Rectal smooth muscle tissue (tissue), 1 donor: ENCODE measurements around the gene PLEKHA6.

Experiments
- H3K27ac ChIP-seq: one replicate; pipeline ENCODE4 v1.7.0; 2013; ENCODE audit warnings: low read depth, low read length, inconsistent platforms
- H3K27me3 ChIP-seq: one replicate; pipeline ENCODE4 v1.7.0; 2013; ENCODE audit warnings: low read length; ENCODE audit not compliant: control insufficient read depth, insufficient read depth
- H3K36me3 ChIP-seq: one replicate; pipeline ENCODE4 v1.7.0; 2013; ENCODE audit warnings: low read length; ENCODE audit not compliant: control insufficient read depth, insufficient read depth
- H3K4me1 ChIP-seq: one replicate; pipeline ENCODE4 v1.7.0; 2013; ENCODE audit warnings: low read length; ENCODE audit not compliant: control insufficient read depth, insufficient read depth
- H3K4me3 ChIP-seq: one replicate; pipeline ENCODE4 v1.7.0; 2013; ENCODE audit warnings: low read length
- H3K9ac ChIP-seq: one replicate; pipeline ENCODE4 v1.7.0; 2013; ENCODE audit warnings: low read length

Gene PLEKHA6

DNA sequence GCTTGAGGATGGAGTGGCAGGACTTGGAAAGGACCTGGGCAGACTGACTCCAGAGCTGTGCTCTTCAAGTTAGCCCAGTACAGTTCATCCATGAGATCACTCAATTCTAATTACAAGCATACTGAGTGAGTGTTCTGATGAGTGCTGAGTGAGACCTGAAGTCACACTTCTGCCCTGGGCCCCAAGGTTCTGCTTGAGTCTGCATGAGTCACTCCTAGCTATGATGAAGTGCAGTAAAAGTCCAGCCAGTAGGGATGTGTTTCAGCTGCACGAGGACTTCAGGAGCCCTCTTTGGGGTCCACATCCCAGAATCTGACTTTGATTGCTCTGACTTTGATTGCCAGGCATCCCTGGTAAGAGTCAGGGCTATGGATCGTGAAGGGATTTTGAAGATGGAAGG lies 35.8 kb downstream of the PLEKHA6 start:
- no peaks in the 10 kb centered on the region for H3K4me1 ChIP-seq
- H3K27ac ChIP-seq = no peak overlapping the region
- no peak overlapping the region for H3K9ac ChIP-seq
- H3K36me3 ChIP-seq = no peaks in the 10 kb centered on the region
- no peak overlapping the region for H3K4me3 ChIP-seq
- H3K27me3 ChIP-seq = peaks cover 4% of the 10 kb centered on the region

DNA sequence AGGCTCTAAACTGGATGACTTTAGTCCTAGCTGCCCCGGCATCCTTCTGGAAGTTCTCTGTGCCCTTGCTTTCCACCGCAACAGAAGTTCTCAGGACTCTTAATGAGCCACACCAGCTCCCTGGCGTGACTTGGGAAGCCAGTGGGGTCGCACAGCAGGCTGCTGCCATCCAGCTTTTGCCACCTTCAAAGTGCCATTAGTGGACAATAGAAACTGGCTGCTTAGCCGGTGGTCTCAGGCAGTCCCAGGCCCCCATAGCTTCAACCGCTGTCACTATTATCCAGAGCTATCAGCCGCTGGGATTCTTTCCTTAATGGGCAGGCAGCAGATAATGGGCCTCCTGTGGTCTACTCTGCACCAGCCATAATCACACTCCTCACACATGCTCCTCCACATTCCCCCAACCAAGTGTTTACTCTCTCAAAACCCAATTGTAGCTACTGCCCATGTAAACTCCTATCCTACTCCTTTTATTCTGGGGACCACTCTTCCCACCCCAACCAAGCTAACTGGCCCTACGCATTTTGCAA lies 37.3 kb downstream of the PLEKHA6 start:
- Histone ChIP-seq H3K4me3 (no peak overlapping the region), H3K9ac (no peak overlapping the region), H3K27ac (no peak overlapping the region), H3K36me3 (no peaks in the 10 kb centered on the region), H3K4me1 (no peaks in the 10 kb centered on the region), H3K27me3 (peaks cover 4% of the 10 kb centered on the region)

DNA sequence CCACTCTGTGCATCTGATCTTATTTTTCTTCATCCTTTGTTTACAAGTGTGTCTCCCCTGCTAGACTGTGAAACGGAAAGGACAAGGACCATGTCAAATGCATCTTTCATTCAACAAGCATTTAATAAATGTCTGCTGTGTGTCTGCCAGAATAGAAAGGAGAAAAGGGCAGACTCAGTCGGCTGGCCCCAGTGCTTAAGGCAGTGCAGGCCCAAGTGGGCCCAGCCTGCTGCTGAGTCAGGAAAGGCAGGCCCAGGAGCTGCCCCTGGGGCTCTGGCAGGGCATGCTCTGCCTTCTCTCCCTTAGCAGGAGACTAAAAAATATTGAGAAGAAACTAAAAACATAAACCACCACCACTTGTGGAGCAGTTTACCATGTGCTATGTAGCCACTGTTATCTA lies 38.1 kb downstream of the PLEKHA6 start:
- Histone ChIP-seq H3K9ac (no peak overlapping the region), H3K36me3 (no peaks in the 10 kb centered on the region), H3K27me3 (peaks cover 4% of the 10 kb centered on the region), H3K4me3 (no peak overlapping the region), H3K4me1 (no peaks in the 10 kb centered on the region), H3K27ac (no peak overlapping the region)

DNA sequence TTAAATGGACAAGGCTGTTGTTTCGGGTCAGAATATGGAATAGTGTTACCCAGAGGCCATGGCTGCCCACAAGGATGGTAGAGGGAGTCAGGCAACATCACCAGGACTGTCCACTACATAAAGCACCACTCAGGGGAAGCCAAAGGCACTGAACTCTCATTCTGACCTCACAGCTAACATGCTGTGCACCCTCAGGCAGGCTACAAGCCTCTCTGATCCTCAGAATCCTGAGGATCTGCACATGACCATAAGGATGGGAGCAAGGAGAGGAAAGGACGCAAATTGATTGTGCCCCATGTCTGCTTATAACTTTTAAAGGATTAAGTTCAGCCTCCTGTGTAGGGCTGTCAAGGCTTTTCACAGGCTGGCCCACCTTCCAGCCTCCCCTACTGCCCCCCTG lies 38.7 kb downstream of the PLEKHA6 start:
- H3K27ac ChIP-seq = no peak overlapping the region
- peaks cover 4% of the 10 kb centered on the region for H3K27me3 ChIP-seq
- no peak overlapping the region for H3K9ac ChIP-seq

DNA sequence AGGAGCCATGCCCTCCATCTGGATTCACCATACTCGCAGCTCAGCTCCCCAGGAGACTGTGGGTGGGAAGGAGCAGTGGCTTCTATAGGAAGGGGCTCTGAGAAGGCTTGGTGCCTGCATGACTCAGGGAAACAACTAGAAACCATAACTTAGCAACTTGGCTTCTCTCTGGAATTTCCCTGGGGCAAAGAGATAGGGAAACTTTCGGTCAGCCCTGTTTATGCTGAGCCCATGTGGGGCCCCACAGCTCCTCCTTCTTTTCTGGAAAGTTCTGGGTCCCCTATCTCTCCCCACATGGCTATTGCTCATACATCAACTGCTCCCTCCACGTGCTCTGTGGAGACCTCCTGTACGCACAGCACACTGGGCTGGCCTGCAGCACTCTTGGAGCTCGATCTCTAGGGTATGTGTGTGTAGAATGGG lies 39.3 kb downstream of the PLEKHA6 start:
- Histone ChIP-seq H3K4me3 (no peak overlapping the region), H3K4me1 (no peaks in the 10 kb centered on the region), H3K36me3 (no peaks in the 10 kb centered on the region), H3K27me3 (peaks cover 4% of the 10 kb centered on the region), H3K27ac (no peak overlapping the region), H3K9ac (no peak overlapping the region)

More for the DNA sequence above, 38.7 kb downstream of the PLEKHA6 start:
- no peak overlapping the region for H3K4me3 ChIP-seq
- no peaks in the 10 kb centered on the region for H3K4me1 ChIP-seq
- H3K36me3 ChIP-seq = no peaks in the 10 kb centered on the region

DNA sequence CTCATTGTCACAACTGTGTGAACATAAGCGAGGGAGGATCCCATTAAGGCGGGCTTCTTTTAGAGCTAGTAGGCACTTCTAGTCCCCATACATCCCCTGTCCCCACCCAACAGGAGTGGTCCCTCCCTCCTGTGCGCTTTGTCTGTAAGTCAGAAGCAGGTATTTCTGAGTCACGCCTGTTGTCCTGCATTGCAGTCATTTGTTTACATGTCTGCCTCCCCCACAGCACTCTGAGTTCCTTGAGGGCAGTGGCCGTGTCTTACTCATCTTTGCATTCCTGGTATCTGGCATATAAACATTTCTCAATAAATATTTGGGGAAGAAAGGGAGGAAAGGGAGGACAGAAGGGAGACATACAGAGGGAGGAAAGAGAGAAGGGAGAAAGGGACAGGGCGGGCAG lies 40.3 kb downstream of the PLEKHA6 start:
- Histone ChIP-seq H3K27ac (no peak overlapping the region), H3K4me3 (no peak overlapping the region)

DNA sequence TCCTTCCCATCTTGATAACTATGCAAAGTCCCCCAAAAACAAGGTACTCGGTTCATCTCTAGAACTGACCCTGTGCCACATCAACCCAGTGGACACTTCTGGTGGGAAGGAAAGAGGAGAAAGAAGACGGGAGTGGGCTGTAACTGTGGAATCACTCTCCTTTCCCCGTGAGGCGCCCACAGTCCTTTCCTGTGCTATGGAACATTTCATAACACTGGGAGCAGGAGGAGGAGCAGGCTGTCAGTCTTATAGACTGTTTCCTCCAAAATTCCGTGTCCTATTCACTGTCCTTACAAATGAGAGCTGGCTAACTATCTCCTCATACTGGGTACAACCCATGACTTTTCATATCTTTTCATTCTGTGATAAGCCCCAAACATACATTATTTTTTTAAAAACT lies 40.7 kb downstream of the PLEKHA6 start:
- Histone ChIP-seq H3K4me3 (no peak overlapping the region), H3K27me3 (peaks cover 4% of the 10 kb centered on the region), H3K4me1 (no peaks in the 10 kb centered on the region), H3K9ac (no peak overlapping the region), H3K36me3 (no peaks in the 10 kb centered on the region), H3K27ac (no peak overlapping the region)

More for the DNA sequence above, 40.3 kb downstream of the PLEKHA6 start:
- Histone ChIP-seq H3K36me3 (no peaks in the 10 kb centered on the region), H3K27me3 (peaks cover 4% of the 10 kb centered on the region), H3K4me1 (no peaks in the 10 kb centered on the region), H3K9ac (no peak overlapping the region)

DNA sequence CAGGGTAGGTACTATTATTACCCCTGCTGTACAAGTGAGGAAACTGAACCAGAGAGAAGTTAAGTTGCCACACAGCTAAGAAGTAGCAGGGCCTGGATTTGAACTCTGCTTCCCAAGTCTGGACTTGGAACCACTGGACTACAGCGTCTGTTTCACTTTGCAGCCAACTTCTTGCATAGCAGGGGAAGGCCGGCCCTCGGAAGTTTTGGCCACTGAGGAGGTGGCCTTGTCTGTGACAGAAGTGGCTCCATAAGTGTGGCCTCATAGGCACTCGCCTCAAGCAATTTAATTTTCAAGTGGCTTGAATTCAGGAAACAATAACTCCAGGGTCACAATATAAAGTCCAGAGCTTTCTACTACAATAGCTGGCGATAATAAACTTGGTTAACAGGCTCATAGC lies 41.4 kb downstream of the PLEKHA6 start:
- Histone ChIP-seq H3K27ac (no peak overlapping the region), H3K36me3 (no peaks in the 10 kb centered on the region), H3K9ac (no peak overlapping the region), H3K27me3 (peaks cover 4% of the 10 kb centered on the region), H3K4me3 (no peak overlapping the region), H3K4me1 (no peaks in the 10 kb centered on the region)

DNA sequence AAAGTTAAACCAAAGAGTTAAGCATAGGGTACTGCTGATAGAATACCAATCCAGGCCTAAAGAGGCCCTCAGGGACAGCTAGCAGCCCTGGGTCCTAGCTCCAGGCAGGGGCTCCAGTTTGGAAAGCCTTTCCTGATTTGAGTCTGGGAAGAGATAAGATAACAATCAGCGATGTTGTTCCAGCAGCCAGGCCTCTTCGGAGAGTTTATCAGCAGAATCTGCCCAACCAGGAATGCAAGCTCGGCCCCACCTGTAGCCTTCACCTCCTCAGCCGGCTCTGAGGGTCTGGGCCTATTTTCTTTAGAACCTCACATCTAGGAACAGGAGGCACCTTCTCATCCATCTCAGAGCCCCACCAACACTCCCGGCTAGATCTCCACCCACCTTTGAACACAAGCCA lies 42.6 kb downstream of the PLEKHA6 start:
- Histone ChIP-seq H3K4me3 (no peak overlapping the region), H3K27me3 (peaks cover 4% of the 10 kb centered on the region), H3K4me1 (no peaks in the 10 kb centered on the region), H3K36me3 (no peaks in the 10 kb centered on the region), H3K27ac (no peak overlapping the region), H3K9ac (no peak overlapping the region)

DNA sequence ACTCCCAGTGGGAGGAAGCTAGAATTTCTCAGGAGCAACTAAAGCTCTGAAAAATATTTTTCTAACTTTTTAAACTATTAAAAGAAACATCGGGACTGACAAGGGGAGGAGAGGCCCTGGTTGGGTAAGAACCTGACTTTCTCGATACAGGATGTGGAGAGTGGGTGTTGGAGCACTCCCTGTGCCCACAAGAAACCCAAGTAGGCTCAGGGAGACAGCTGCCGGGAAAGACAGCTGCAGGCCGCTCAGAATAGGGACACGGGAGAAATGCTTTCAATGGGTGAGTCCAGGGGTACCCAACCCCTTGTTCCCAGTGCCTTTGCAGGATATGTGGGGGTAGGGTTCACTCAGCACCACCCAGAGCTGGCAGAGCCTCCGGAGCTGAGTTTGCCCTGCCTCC lies 43.6 kb downstream of the PLEKHA6 start:
- Histone ChIP-seq H3K4me3 (no peak overlapping the region), H3K9ac (no peak overlapping the region), H3K4me1 (no peaks in the 10 kb centered on the region), H3K36me3 (no peaks in the 10 kb centered on the region), H3K27me3 (peaks cover 4% of the 10 kb centered on the region), H3K27ac (no peak overlapping the region)

DNA sequence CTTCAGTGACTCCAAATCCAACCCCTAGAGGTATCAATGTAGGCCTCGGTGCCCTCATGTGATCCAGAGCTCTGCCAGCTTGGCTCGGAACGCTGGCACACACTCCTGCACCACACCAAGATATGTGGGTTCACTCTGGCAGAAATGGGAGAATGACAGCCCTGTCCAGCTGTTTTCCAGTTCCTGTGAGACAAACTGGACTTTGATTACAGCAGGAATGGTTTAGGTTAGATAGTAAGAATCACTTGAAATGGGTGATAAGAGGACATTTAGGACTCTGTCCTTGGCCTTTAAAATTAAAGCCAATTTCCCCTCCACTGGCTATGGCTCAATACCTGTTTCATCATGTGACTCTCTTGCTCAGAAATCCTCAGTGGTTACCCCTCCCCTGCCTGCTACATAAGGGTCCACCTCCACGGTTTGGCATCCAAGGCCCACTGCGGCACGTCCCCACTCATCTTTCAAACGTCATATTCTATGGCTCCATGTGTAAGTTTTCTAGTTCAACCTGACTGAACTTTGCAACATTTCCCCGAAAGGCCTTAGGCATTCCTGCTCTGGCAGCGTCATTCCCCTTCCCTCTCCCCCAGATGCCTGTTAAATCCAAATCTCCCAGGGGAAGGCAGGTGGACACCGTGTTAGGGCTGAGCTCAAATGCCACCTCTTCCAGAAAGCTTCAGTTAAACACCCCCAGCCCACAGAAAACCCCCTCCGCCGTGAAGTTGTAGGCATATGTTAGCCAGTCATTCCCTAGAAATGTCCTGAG lies 44.7 kb downstream of the PLEKHA6 start:
- Histone ChIP-seq H3K4me1 (no peaks in the 10 kb centered on the region), H3K27ac (no peak overlapping the region), H3K27me3 (peaks cover 4% of the 10 kb centered on the region), H3K4me3 (no peak overlapping the region), H3K9ac (no peak overlapping the region), H3K36me3 (no peaks in the 10 kb centered on the region)

DNA sequence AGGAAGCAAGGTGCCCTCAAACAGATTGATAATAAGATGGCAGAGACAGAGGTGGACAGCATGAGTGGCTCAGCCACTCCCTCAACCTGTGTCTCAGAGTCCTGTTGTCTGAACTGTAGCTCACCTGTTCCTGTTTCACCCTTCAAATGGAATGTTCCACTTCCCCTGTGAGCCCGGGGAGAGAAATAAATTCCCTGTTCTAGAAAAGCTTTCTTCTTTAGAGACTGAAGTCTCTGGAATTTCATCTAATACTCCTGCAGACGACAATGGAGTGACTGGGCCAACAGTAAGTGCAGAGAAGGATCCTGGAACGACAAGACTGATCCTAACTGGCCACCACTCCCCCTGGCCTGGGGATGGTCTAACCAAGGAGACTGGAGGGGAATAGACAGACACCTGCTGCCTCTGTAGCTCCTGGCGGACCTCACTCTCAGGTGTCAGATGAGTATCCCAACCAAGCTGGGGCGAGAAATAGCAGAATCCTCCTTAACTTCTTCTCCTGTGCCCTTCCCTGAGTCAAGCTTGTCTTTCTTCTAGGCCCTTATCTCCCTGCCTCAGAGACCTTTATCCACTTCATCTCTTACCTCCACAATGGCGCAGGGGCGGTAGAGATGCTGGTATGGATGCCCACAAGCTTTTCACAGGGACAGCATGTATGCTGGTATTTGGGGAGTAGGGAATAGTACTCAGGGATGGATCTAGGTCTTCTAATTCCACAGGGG lies 45.4 kb downstream of the PLEKHA6 start:
- no peak overlapping the region for H3K27ac ChIP-seq
- H3K4me1 ChIP-seq = no peaks in the 10 kb centered on the region
- H3K27me3 ChIP-seq = no peaks in the 10 kb centered on the region
- no peak overlapping the region for H3K9ac ChIP-seq
- H3K4me3 ChIP-seq = no peak overlapping the region
- H3K36me3 ChIP-seq = no peaks in the 10 kb centered on the region
